ENCODE data around the gene PACS1.
A peak's percentile ranks its signal among the peaks of the same experiment; 100 is the strongest.
"Not testable (repeated sequence)": the region's sequence is repeated elsewhere in the genome, so short reads cannot be mapped to it uniquely, and the experiment has no call there.

Gene PACS1

GRCh38 chr11:66277064-66277463, 207.0 kb downstream of the PACS1 start:
- not testable (repeated sequence) for DNase-seq (ENCODE audit: low read depth)

DNA sequence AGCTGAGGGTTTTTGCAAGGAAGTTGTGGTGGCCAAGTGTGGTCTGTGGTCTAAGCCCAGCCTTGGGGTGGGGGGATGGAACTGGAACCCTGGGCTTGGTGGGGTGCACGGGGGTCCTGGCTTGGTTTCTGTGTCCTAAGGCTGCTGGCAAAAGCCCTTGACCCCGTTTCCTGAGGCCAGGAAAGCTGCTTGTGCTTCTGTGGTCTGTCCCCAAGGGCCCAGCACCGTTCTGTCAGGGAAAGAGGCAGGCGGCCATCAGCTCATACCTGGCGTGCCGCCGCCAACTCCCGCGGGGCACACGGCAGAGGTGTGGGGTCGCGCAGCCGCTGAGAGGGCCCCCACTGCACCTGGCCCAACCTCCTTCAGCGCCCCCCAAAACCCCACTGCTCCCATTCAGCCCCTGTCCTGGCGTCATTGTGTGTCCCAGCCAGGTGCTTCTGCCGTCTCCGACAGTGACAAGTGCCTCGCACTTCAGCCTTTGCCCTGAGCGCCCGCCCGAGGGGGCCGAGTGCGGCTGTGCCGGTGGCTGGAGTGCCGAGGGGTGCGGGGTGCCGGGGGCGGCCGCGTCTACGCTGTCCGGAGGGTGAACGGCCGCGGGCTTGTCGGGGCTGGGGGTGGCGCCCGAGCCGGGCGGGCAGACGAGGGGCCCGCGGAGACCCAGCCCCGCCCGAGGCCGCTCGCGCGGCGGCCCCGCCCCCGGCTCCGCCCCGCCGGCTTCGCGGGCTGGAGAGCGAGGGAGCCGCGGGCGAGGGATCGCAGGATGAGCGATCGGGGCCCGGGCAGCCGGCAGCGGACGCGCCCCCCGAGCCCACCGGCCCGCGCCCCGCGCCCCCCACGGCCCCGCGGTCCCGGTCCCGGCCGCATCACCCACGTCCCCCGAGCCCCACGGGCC, 207.6 kb downstream of the PACS1 start, which contains the start of gene CNIH2:
CNIH2 (plus strand) TSS at position 705 of the 892 bp plus-strand sequence. CDS start 282 bp downstream, outside the sequence.
- DNase-seq (ENCODE audit: low read depth) = no peak

DNA sequence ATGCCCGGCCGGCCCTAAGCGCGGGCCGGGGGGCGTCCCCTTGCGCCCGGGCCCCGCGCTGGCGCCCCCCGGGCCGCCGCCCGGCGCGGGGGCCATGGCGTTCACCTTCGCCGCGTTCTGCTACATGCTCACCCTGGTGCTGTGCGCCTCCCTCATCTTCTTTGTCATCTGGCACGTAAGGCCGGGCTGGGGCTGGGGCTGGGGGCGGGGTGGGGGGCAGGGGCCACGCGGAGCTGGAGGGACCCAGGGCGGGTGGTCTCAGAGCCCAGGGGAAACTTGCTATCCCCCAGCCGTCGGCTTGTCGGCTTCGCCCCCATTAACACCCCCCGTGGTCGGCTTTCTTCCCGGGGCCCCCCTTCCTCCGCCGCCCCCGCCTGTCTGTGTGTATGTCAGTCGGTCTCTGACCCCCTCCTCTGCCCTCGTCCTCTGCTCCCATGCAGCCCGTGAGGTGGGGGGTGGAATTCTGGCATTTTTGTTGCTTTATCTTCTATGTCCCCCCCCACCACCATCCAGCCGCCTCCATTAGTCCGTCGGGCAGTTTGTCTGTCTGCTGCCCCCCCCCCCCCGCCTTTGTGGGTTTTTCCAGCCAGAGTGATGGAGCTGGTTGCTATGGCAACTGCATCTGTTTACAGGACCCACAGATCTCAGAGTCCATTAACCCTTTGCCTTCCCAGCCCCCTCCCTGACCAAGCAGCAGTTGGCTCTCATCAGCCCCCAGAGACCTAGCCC, 208.5 kb downstream of the PACS1 start:
- DNase-seq (ENCODE audit: low read depth) = no peak

GRCh38 chr11:66279092-66279734, 209.1 kb downstream of the PACS1 start:
- no peak for DNase-seq (ENCODE audit: low read depth)

DNA sequence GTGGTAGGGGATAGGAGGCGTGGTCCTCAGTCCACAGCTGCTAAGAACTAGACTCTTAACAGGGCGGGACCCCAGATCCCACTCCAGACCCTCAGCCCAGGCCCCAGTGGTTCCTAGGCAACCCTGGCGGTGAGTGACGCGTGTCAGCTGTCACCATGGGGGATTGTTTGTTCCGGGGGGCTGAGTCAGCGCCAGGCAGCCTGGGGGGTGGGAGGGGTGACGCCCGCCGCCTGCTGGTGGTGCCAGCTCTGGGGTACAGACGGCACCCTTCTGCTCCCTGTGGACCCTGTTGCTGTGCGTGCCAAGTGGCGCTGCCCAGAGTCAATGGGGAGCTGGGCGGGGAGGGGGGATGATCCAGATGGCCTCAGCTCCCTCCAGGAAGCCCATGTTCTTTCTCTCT, 210.4 kb downstream of the PACS1 start:
- no peak for DNase-seq (ENCODE audit: low read depth)

DNA sequence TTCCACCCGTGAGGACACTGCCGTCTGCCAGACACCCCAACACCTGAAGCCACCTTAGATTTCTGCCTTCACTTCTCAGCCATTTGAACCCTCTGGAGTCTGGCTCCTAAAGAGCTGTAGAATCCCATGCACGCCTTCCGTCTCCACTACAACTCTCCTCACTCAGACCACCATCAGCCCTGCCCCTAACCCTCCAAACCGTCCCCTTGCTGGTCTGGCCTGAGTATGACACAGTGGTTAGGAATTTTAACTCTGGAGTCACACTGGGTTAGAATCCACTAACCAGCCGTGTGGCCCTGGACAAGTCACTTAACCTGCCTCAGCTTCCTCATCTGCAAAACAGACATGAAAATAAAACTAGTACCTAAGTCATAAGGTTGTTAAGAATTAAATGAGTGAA, 210.9 kb downstream of the PACS1 start:
- DNase-seq (ENCODE audit: low read depth) = no peak

DNA sequence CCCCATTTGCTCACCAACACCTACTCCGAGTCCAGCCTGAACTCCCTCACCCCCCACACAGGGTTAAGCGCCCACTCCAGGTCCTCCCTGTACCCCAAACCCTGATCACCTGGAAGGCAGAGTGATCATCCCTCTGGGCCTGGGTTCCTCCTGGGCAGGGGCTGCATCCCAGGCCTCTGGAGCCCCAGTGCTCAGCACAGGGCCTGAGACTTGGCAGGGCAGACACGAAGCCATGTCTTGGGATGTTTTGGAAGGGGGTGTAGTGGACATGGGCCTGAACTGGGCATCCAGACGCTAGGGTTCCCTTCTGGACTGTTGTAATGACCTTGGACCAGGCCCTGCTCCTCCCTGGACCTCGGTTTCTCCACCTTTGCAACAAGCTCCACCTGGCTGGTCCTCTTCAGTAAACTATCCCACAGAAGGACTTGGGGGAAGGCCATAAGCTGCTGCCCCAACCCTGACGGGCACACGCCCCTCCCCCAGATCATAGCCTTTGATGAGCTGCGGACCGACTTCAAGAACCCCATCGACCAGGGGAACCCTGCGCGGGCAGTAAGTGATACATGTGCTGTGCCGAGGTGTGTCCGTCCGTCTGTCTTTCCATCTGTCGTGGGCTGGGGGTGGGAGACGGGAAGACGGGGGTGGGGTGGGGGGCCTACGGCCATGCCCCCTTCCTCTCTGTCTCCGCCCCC, 211.8 kb downstream of the PACS1 start:
- DNase-seq (ENCODE audit: low read depth) = no peak

DNA sequence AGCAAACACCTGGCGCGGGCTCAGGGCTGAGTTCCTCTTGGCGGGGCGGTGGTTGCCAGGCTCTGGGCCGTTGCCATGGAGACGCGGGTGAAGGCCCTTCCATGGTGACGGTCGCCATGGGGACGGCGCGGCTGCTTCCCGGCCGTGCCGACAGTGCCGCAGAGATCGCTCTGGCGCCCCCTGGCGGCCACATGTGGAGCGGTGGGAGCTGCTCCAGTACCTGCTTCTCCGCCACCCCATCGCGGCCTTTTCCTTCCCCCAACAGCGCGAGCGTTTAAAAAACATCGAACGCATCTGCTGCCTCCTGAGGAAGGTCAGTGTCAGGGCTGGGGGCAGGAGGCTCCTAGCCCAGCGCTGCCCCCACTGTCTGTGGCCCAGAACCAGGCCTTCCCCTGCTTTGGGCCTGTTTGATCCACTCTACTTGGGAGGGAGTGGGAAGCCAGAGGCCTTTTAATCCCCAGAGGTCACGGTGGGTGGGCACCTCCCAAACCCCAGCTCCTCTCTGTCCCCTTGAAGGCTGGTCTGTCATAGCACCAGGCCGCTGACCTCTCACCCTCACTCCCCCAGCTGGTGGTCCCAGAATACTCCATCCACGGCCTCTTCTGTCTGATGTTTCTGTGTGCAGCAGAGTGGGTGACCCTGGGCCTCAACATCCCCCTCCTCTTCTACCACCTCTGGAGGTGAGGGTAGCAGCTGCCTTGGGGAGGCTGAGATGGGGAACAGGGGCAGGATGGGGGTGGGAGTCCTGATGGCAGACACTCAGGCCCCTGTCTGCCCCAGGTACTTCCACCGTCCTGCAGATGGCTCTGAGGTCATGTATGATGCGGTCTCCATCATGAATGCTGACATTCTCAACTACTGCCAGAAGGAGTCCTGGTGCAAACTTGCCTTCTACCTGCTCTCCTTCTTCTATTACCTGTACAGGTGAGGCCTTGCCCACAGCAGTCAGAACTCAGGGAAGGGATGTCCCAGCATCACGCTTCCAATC, 212.7 kb downstream of the PACS1 start:
- peak; percentile 52 for DNase-seq (ENCODE audit: low read depth)

GRCh38 chr11:66283461-66284105, 213.5 kb downstream of the PACS1 start:
- no peak for DNase-seq (ENCODE audit: low read depth)

GRCh38 chr11:66284526-66285078, 214.5 kb downstream of the PACS1 start:
- no peak for DNase-seq (ENCODE audit: low read depth)

DNA sequence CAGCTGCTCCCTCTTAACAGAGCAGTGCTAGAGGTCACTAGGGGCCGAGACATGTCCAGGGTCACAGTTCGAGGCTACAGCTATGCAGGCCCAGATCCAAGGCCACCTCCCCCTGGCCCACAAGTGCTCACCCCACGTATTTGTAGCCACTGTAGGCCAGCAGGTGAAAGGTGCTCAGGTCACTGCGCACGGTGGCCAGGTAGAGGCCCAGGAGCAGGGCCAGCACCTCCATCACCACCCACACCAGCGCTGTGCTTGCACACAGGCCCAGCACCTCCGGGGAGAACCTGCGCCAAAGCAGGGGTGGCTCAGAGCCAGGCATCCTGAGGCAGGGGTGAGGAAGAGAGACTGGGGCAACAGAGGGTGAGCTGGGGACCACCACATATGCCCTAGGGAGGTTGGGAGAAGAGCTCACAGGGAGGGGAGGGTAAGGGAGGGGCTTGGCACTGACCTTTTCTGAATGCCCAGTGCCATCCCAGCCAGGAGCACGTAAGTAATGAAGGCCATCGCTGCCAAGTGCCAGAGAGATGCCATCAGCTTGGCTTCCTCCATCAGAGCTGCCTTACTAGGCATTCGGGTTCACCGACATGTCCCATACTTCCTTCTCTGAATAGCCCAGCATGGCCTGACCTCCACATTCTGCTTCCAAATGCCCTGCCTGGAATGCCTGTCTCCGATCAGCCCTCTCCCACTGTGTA, 215.3 kb downstream of the PACS1 start:
- DNase-seq (ENCODE audit: low read depth) = no peak

- DNase-seq (ENCODE audit: low read depth) = no peak
These were observed 216.6 kb downstream of the PACS1 start for GRCh38 chr11:66286699-66287098.

DNA sequence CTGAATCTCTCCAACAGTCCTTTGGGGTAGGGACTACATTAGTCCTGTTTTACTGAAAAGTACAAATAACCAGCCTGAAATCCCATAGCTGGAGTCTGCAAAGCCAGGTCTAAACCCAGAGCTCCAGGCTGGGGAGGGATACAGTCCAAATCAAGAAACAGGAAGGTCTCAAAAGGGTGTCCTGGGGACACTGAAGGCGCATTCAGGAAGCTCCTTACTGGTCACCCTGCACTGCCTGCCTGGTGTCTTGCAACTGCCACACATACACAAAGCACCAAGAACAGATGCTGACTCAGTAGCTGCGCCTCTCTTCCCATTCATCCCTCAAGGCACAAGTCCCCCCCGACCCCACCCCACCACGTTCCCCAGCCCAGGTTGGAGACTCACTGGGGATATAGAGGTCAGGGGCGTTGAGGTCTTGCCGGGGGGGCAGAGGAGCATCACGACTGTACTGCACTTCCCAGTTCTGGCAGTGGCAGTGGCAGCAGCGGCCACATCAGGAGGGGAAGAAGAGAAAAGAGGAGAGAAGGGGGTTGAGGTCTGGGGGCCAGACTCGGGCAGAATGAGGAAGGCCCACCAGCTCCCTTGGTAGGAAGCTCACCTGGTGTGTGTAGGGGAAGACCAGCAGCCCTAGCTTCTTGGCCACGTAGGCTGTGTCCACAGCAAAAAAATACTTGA, 217.3 kb downstream of the PACS1 start:
- no peak for DNase-seq (ENCODE audit: low read depth)

- DNase-seq (ENCODE audit: low read depth) = no peak
These were observed 218.0 kb downstream of the PACS1 start for GRCh38 chr11:66287889-66288670.

DNA sequence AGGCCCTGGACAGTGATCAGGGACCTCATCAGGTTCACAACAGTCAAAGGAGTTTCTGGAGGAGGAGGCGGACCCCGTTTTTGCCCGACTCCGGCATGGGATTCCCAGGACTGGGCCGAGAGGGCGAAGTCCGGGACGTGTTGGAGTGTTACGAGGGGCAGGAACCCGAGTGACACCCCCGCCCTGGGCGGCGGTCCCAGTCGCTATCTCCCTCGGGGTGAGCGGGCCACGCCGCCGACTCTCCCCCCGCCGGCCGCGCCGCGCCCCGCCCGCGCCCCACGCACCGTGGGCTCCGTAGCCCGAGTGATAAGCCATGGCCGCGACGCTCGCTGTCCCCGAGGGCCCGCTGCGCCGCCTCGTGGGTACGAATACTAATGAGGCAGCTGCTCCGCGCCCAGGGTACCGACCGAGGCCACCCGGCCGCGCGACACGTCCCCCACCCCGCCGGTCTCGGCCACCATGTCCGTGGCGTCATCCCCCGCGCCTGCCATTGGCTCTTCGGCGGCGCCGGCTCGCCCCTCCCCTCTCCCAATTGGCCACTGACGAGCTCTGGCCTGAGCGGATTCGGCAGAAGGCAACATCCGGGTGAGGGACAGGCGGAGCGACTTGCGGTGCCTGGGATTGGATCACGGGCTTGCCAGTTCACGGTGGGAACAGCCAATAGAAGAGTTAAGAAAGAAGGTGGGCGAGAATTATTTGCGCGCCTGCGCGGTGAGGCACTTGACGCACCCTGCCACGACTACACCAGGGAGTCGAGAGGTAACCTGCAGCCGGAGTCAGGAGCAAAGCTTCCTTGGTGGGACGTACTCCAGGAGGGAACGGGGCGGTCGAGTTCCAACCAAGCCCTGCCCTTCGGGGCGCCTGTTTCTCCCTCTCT, 218.8 kb downstream of the PACS1 start, which contains the start of gene YIF1A:
YIF1A (minus strand) TSS at position 473 of the 877 bp plus-strand sequence; CDS start at position 315, 158 bp downstream.
- DNase-seq (ENCODE audit: low read depth) = peak; percentile 96

GRCh38 chr11:66289548-66290329, 219.7 kb downstream of the PACS1 start:
- DNase-seq (ENCODE audit: low read depth) = no peak

All from GM04503 (cell line).